Measurements from ENCODE around the gene IKZF3.
"Not testable (repeated sequence)": the region's sequence is repeated elsewhere in the genome, so short reads cannot be mapped to it uniquely, and the experiment has no call there.

The IKZF3 gene

GRCh38 chr17:39777534-39778365, 86.4 kb downstream of the IKZF3 start:
- DNase-seq (ENCODE audit: low spot score): no peak

DNA sequence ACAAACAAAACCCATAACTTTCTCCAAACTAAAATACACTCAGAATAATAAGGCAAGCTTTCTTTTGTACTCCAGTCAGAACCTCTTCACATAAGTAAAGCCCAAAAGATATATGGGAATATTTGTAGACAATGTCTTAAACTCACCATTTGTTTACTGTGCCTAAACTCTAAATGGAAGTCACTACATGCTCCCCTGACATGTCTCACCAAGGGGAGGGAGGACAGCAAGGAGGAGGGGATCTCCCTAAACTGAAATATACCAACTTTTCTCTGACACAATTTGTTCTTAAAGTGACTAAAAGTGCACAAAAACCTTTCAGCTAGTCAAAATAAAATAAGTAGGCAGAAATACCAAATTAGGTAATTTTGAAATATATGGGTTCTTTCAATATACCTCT, 87.9 kb downstream of the IKZF3 start:
- DNase-seq (ENCODE audit: low spot score): no peak

- no peak for DNase-seq (ENCODE audit: low spot score)
Observed at GRCh38 chr17:39775031-39775430, 89.1 kb downstream of the IKZF3 start.

DNA sequence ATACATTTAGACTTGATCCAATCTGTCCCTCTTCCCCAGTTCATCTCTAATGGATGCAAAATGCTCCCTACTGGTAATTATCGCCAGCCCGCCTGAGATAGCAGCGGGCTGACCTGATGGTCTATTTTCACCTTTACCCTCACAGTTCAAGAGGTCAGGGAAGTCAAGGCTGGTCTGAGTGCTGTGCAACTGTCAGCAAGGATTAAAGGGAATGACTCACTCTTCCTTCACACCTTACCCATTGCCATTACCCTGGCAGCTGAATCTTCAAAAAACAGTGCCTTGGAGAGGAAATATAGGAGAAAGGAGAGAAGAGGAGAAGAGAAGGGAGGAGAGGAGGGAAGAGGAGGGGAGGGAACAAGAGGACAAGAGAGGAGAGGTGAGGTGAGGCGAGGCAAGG, 90.1 kb downstream of the IKZF3 start:
- no peak for DNase-seq (ENCODE audit: low spot score)

GRCh38 chr17:39772987-39773934, 90.9 kb downstream of the IKZF3 start:
- DNase-seq (ENCODE audit: low spot score): no peak

DNA sequence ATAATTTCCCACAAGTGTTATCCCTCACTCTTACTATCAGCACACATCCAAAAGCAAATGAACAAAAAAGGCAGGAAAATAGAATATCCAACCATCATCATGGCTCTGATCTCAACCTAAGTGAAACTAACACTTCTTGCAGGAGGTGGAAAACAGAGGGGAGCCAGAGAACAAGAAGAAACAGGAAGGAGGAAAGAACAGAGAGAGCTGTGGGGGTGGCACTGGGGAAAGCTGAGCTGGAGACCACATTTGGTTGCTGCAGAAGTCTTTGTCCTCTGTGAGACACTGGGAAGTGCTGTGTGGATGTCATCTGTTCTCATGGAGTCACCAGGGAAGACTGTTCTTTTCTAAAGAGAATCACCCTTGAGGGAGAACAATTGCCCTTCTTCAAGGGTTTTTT, 91.7 kb downstream of the IKZF3 start:
- DNase-seq (ENCODE audit: low spot score): no peak

- DNase-seq (ENCODE audit: low spot score): no peak
Observed at GRCh38 chr17:39769974-39770587, 94.0 kb downstream of the IKZF3 start.

DNA sequence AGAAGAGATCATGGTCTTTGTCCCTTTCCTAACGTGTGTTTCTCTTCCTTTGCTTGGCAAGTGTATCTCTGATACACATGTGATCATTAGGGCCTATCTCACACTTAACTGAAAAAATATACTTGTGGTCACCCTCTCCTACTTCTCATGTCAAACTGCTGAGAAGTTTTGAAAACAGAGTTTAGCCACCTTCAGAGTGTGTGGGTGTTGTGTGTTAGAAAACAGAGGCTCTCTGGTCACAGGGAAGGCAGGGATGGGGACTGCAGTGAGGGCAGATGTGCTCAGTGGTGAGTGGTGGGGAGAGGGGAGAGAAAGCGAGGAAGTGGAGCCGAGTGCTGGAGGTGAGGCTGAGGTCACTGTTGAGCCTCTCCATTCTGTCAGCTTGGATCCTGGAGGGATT, 97.0 kb downstream of the IKZF3 start:
- DNase-seq (ENCODE audit: low spot score): no peak

DNA sequence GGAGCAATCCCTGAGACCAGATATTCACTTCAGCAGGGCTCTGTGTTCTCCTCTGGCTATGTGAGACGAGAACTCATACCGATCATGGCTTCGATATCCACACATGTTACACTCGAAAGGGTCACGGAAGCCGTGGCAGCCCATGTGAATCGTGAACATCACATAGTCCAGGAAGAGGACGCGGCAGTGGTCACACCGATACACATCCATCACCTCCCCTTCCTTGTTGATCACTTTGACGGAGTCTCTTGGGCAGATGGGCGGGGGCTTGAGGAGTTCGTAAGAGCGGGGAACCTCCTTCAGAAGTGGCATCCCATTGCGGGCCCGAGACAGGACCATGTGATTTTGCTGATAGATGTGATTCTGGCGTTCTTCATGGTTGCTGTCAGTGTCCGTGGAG, 98.3 kb downstream of the IKZF3 start:
- no peak for DNase-seq (ENCODE audit: low spot score)

DNA sequence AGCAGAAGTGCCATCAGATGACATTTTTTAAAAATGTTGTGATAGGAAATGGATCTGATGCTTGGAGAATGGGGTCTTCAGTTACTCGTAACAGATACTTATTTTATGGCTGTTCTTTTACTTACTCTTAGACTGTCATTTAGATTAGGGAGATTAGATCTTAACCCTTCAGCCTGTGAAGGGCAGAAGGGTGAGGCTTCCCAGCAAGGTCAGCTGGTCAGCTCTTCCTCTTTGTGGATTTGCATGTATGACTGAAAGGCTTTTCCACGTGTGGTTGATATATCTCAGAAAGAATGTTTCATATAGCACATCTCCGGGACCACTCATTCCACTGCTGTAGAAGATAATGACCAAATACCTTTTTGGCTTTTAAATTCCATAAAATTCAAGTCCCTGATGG, 98.9 kb downstream of the IKZF3 start:
- DNase-seq (ENCODE audit: low spot score): no peak

- DNase-seq (ENCODE audit: low spot score): not testable (repeated sequence)
Observed at GRCh38 chr17:39764171-39764570, 99.9 kb downstream of the IKZF3 start.

DNA sequence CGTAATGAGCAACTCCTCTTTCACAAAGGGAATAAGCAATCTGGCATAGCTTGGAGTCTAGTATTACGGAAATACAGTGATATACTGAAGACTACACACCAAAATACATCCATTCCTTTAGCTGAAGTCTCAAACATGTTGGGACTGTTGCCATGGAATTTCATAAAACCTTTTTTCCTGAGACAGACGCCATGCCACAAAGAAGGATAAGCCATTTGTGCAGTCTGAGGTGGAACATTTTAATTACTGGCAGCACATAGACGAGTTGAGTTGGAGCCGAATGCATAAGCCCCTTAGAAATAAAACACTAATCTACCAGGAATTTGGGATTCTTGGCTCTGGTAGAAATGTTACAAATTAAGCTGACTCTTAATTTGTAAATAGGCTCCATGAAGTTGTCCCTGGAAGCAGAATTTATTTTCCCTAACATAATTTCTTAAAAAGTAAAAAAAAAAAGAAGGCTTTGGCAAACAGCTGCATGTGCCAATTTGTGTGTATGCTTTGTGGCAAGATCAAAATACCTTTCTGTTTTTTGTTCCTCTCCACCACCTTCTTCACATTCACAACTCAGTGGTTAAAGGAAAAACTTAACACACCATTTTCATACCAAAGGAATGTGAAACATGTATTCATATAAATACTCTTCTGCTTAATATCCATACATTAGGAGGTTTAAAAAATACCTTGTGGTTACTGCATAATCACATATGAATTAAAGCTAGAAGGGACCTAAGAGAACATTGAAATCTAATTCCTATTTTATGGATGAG, 100.9 kb downstream of the IKZF3 start:
- no peak for DNase-seq (ENCODE audit: low spot score)

DNA sequence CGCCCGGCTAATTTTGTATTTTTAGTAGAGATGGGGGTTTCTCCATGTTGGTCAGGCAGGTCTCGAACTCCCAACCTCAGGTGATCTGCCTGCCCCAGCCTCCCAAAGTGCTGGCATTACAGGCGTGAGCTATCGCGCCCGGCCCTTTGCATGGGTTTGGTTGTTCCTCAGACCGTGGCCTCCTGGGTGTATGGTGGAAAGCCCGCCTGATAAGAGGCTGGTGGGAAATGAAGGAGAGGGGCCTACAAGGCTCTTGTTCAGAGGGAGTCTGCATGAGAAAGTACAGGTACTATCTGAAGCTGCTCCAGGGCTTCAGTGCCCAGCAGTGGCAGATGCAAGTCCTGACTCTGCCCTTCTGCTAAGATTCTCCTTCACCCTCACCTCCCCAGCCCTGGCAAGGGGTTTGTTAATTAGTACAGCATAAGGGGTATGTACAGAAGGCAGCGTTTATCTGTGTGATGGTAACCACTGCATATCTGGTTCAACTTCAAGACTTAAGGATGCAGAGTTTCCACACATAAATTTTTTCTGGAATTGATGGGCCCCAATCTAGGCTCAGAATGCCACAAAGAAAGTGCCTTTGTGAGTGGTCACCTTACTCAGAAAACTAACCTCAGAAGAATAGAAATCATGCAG, 102.1 kb downstream of the IKZF3 start:
- DNase-seq (ENCODE audit: low spot score): no peak

DNA sequence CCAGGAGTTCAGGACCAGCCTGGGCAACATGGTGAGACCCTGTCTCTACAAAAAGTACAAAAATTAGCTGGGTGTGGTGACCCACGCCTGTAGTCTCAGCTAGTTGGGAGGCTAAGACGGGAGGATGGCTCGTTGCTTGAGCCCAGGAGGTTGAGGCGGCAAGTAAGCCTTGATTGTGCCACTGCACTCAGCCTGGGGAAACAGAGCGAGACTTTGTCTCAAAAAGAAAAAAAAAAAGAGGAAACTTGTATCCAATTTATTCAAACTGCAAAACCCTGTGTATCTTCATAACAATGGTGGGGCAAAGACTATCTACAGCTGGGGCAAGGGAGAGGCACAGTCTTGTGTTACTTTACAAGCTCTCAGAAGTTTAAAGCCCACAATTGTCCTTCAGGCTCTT, 104.9 kb downstream of the IKZF3 start:
- no peak for DNase-seq (ENCODE audit: low spot score)

DNA sequence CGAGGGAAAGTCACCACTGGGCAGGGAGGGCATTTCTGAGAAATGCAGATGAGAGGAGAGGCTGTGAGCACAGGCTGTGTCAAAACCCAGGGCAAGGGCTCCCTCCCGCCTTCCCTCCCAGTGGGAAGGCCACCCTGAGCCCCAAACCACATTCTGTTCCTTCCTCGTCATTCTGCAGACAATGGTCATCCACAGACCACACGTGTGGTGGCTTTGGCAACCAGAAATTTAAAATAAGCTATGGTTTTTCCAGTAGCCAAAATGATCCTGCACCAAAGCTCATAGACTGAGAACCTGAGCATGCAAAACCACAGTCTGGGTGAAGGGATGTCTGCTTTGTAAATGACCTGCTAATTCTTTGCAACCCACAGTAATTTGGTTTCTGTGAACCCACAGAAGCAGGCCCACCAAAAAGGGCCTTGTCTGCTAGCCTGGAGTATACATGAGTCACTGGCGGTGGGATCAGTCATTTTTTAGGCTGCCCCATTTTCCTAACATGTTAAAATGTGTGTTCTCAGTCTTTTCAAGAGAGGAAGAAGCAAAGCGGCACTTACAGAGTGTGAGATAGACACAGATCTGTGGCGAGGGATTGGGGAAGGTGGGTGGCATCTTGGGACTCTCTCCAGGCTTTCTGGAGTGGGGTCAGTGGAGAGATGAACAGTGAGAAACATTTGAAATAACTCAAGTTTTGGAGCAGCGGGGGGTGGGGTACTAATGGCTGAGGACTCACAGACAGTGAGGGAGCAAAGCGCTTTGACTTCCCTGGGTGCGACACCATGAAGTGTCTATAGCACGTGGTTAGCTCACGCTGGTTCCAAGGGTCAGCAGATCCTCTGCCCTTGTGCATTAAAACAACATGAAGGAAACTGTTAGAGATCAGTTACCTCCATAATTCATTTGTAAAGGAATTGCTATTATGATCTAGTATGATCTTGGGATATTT, 105.9 kb downstream of the IKZF3 start:
- DNase-seq (ENCODE audit: low spot score): no peak

GRCh38 chr17:39757176-39757662, 106.9 kb downstream of the IKZF3 start:
- no peak for DNase-seq (ENCODE audit: low spot score)

GRCh38 chr17:39756380-39757079, 107.6 kb downstream of the IKZF3 start:
- no peak for DNase-seq (ENCODE audit: low spot score)

GRCh38 chr17:39755554-39756379, 108.3 kb downstream of the IKZF3 start:
- no peak for DNase-seq (ENCODE audit: low spot score)
